GM12878 (cell line): ENCODE measurements around the gene PPP6R1. TPM values are rescaled to one million over a fixed set of nuclear protein-coding genes. Genes with fewer than 3 reads are reported as not detected.

Source experiments
- ATAC-seq: fragments of 200-7000 bp; cut with Tn5 transposase; 3 replicates; pipeline ENCODE4 v1.9.1; 2020; ENCODE audit warnings: mild to moderate bottlenecking, moderate library complexity
- BruUV-seq: library from RNA; stranded (reverse); fragments of 400-500 nt; replicated peaks from 2 replicates; lab custom pipeline; 2021; lab: Mats Ljungman, UMichigan
- CTCF ChIA-PET: fragments of 300-600 bp; sonication (Branson Sonifier 250); formaldehyde crosslinking; extraction: SDS; loops from one replicate; lab custom pipeline; 2021; ENCODE audit warnings: inconsistent platforms; lab: Yijun Ruan, JAX
- POLR2A ChIA-PET: fragments of 350-600 bp; formaldehyde crosslinking; extraction: SDS; loops from one replicate; lab custom pipeline; 2021; ENCODE audit warnings: inconsistent platforms; lab: Charles Lee
- RAD21 ChIA-PET: fragments of 300-600 bp; sonication (Branson Sonifier 250); formaldehyde crosslinking; loops from one replicate; lab custom pipeline; 2023; ENCODE audit warnings: antibody characterized with exemption; ENCODE audit not compliant: unreplicated experiment; lab: Charles Lee
- SMC1A ChIA-PET: fragments of 300-600 bp; sonication (Branson Sonifier 250); formaldehyde crosslinking; loops from one replicate; lab custom pipeline; 2023; ENCODE audit not compliant: unreplicated experiment, uncharacterized antibody; lab: Charles Lee
- DNase-seq: peaks from one replicate; pipeline ENCODE4 v3.0.0-alpha.2; 2011; ENCODE audit warnings: low read depth, low spot score
- FAIRE-seq: peaks from 3 replicates; lab custom pipeline; 2011; peaks lifted over from hg19 to GRCh38; lab: Jason Lieb, UNC
- H2AFZ ChIP-seq: 2 replicates; pipeline ENCODE4 v1.6.0; 2011; ENCODE audit warnings: low read depth, low read length, control low read depth; ENCODE audit not compliant: control insufficient read depth
- H3K27ac ChIP-seq: 2 replicates; pipeline ENCODE4 v1.5.1; 2011; ENCODE audit warnings: control low read depth; ENCODE audit not compliant: control insufficient read depth, insufficient read depth
- H3K27me3 ChIP-seq, 2 experiments: replicated peaks in 1 of 2; 2 replicates each; pipeline versions ENCODE4 v1.6.0 to v1.6.1; 2011; ENCODE audit warnings: low read length in 1 of 2; ENCODE audit not compliant: control insufficient read depth in 2 of 2, insufficient read depth in 2 of 2
- H3K36me3 ChIP-seq, 2 experiments: 2 replicates each; pipeline ENCODE4 v1.5.1; 2011; ENCODE audit warnings: low read length in 1 of 2; ENCODE audit not compliant: control insufficient read depth in 2 of 2, insufficient read depth in 2 of 2
- H3K4me1 ChIP-seq: 2 replicates; pipeline ENCODE4 v1.6.1; 2011; ENCODE audit warnings: mild to moderate bottlenecking, low read length, moderate library complexity, mixed read lengths; ENCODE audit not compliant: control insufficient read depth, insufficient read depth
- H3K4me2 ChIP-seq: 2 replicates; pipeline ENCODE4 v1.6.0; 2011; ENCODE audit warnings: control low read depth; ENCODE audit not compliant: control insufficient read depth, insufficient read depth
- H3K4me3 ChIP-seq: fragments of 200-600 bp; sonication (generic); 2 replicates; pipeline ENCODE4 v1.5.1; 2016
- H3K79me2 ChIP-seq: 2 replicates; pipeline ENCODE4 v1.6.0; 2011; ENCODE audit warnings: low read length; ENCODE audit not compliant: control insufficient read depth, insufficient read depth
- H3K9ac ChIP-seq: 2 replicates; pipeline ENCODE4 v1.8.0; 2011; ENCODE audit warnings: low read length, control low read depth, mixed read lengths; ENCODE audit not compliant: control insufficient read depth, insufficient read depth
- H3K9me3 ChIP-seq: replicated peaks from 3 replicates; pipeline ENCODE4 v1.5.1; 2011; ENCODE audit warnings: mild to moderate bottlenecking, low read length; ENCODE audit not compliant: control insufficient read depth, insufficient read depth
- H4K20me1 ChIP-seq: 2 replicates; pipeline ENCODE4 v1.6.0; 2011; ENCODE audit not compliant: control insufficient read depth, insufficient read depth
- HDAC6 ChIP-seq: fragments of 200-600 bp; sonication (generic); IDR thresholded peaks from one replicate; pipeline ENCODE4 v1.8.0; 2017; ENCODE audit warnings: antibody characterized with exemption; ENCODE audit not compliant: unreplicated experiment
- NR2C1 ChIP-seq: fragments of 450-650 bp; IDR thresholded peaks from 2 replicates; pipeline ENCODE4 v1.6.1; 2017; ENCODE audit warnings: antibody characterized with exemption, mild to moderate bottlenecking, moderate library complexity
- RELA ChIP-seq: fragments of 450-650 bp; IDR thresholded peaks from 2 replicates; pipeline ENCODE4 v1.8.0; 2014; ENCODE audit warnings: borderline replicate concordance; ENCODE audit not compliant: partially characterized antibody
- TARDBP ChIP-seq: IDR thresholded peaks from 2 replicates; pipeline ENCODE4 v1.6.1; 2016; ENCODE audit warnings: borderline replicate concordance
- WGBS: methylation state at CpG from one replicate; pipeline ENCODE4 v1.1.6; 2016; ENCODE audit warnings: low lambda C conversion rate; ENCODE audit not compliant: insufficient replicate concordance, insufficient coverage; ENCODE audit errors: missing lambda C conversion rate; 5-methylcytosine and 5-hydroxymethylcytosine counted together
- in situ Hi-C: fragments of 300-500 bp; cut with MboI; formaldehyde crosslinking; loops from 9 replicates; pipeline ENCODE4 v1.14.3; 2018; ENCODE audit warnings: mixed read lengths
- intact Hi-C: fragments of 100-400 bp; cut with micrococcal nuclease; formaldehyde crosslinking; loops from one replicate; pipeline ENCODE4 v1.14.2; 2022; ENCODE audit not compliant: unreplicated experiment
- polyA plus RNA-seq, 11 experiments: library from polyadenylated mRNA; depleted of rRNA in 4 of 11; unstranded in 6 of 11; stranded (reverse) in 5 of 11; fragments of >200 nt; fragmentation: Nextera tagmentation in 4 of 11; fragmentation: Illumina TruSeq in 1 of 11; extraction: Ambion mirVana in 4 of 11; extraction: Trizol in 1 of 11; gene quantifications; 1 replicate in 1 of 11; 2 replicates in 10 of 11; pipeline versions ENCODE4 v1.2.1 to v1.2.3, GENCODE V29; 2011 to 2016; ENCODE audit warnings: inconsistent platforms in 2 of 11, missing spikeins in 2 of 11, low read depth in 1 of 11
- total RNA-seq, 4 experiments: library from RNA; depleted of rRNA in 3 of 4; stranded (reverse); fragments of >200 nt in 3 of 4; fragmentation: Illumina TruSeq in 1 of 4; extraction: Trizol in 1 of 4; gene quantifications; 2 replicates each; pipeline versions ENCODE4 v1.2.1 to v1.2.3, GENCODE V29; 2013 to 2021
- TF ChIP-seq, protein P1 (sequence below): fragments of 450-650 bp; IDR thresholded peaks from 2 replicates; pipeline ENCODE4 v1.6.1; 2017; ENCODE audit warnings: mild to moderate bottlenecking, moderate library complexity

Gene PPP6R1
- total and polyA plus RNA-seq, 10 of the 15 experiments (the other 5 are each of a cell fraction or from before 2014, with no cell fraction given) = 0.80 to 173 (median 63.7) TPM

GRCh38 chr19:55206664-55207500, 51.9 kb downstream of the PPP6R1 start:
- no peak for TF ChIP-seq NR2C1
- TF ChIP-seq TARDBP = no peak
- TF ChIP-seq, protein P1, sequence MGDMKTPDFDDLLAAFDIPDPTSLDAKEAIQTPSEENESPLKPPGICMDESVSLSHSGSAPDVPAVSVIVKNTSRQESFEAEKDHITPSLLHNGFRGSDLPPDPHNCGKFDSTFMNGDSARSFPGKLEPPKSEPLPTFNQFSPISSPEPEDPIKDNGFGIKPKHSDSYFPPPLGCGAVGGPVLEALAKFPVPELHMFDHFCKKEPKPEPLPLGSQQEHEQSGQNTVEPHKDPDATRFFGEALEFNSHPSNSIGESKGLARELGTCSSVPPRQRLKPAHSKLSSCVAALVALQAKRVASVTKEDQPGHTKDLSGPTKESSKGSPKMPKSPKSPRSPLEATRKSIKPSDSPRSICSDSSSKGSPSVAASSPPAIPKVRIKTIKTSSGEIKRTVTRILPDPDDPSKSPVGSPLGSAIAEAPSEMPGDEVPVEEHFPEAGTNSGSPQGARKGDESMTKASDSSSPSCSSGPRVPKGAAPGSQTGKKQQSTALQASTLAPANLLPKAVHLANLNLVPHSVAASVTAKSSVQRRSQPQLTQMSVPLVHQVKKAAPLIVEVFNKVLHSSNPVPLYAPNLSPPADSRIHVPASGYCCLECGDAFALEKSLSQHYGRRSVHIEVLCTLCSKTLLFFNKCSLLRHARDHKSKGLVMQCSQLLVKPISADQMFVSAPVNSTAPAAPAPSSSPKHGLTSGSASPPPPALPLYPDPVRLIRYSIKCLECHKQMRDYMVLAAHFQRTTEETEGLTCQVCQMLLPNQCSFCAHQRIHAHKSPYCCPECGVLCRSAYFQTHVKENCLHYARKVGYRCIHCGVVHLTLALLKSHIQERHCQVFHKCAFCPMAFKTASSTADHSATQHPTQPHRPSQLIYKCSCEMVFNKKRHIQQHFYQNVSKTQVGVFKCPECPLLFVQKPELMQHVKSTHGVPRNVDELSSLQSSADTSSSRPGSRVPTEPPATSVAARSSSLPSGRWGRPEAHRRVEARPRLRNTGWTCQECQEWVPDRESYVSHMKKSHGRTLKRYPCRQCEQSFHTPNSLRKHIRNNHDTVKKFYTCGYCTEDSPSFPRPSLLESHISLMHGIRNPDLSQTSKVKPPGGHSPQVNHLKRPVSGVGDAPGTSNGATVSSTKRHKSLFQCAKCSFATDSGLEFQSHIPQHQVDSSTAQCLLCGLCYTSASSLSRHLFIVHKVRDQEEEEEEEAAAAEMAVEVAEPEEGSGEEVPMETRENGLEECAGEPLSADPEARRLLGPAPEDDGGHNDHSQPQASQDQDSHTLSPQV = no peak
- TF ChIP-seq HDAC6 = no peak
- TF ChIP-seq RELA = no peak
- SMC1A ChIA-PET = no interaction called here
- POLR2A ChIA-PET = no interaction called here
- Histone ChIP-seq H3K9ac (no peak overlapping the region), H3K27ac (no peak overlapping the region), H3K4me3 (no peak overlapping the region), H3K36me3 (no peaks in the 10 kb centered on the region), H3K27me3 (no peaks in the 10 kb centered on the region), H4K20me1 (no peaks in the 10 kb centered on the region), H3K4me2 (no peak overlapping the region), H2AFZ (no peak overlapping the region), H3K4me1 (no peaks in the 10 kb centered on the region), H3K9me3 (no peaks in the 10 kb centered on the region), H3K79me2 (no peaks in the 10 kb centered on the region)
- no peak for FAIRE-seq
- WGBS = 35% methylated on average over 29 of the region's 29 CpGs
- intact Hi-C loops = no loop called here
- no TSS peak for BruUV-seq
- RAD21 ChIA-PET = no interaction called here
- in situ Hi-C loops = no loop called here
- no peak for DNase-seq
- CTCF ChIA-PET = interaction anchor here (0.8 to 1.1 kb wide), 2 partner anchors 17 to 66 kb away, joined by 3 to 4 read pairs; no protein-coding TSS in a partner anchor
- ATAC-seq = peak; percentile 83
